ENCODE measurements around the gene RNF213.

Gene RNF213

DNA sequence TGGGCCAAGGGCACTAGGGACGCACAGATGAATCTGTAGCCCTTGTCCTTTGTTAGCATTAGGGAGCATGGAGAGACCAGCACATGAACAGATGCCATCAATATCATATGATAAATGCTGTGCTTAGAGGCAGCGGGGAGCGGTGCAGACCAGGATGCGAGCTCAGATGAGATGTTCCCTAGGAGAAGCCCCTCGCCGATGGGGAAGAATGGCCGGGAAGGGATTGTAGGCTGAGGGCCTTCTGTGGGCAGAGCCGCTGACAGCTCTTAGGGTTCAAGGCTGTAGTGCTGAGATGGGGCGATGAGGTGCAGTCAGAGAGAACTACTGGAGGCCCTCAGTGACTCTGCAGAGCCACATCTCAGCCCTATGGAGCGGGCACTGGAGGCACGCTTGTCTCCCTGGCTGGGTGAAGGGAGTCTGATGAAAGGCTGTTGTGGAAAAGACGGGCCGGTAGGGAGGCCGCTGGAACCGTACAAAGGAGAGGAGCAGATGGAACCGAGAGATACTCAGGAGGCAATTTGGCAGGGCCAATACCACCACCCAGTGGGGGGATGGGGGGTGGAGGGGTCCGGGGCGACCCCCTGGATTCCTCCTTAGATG lies 88.0 kb downstream of the RNF213 start:
- H3K36me3 ChIP-seq (ENCODE audit: insufficient read depth, insufficient read length, low read length) = peaks cover 90% of the 10 kb centered on the region
- H3K27me3 ChIP-seq (ENCODE audit: insufficient read depth, insufficient read length) = no peaks in the 10 kb centered on the region
- no peaks in the 10 kb centered on the region for H3K9me3 ChIP-seq (ENCODE audit: insufficient read depth, low read length)
- TF ChIP-seq SUZ12 (IDR thresholded peaks at IDR 0.05; ENCODE audit: extremely low read depth, insufficient read depth, insufficient read length) (no peak), ZNF274 (IDR thresholded peaks at IDR 0.05; ENCODE audit: low read depth, low read length) (no peak), YY1 (IDR thresholded peaks at IDR 0.05; ENCODE audit: insufficient read depth, insufficient read length) (no peak)
- H3K9ac ChIP-seq (ENCODE audit: insufficient read length, low read depth) = no peak overlapping the region
- no peak for DNase-seq (ENCODE audit: low read depth, low spot score)
- H3K4me3 ChIP-seq (ENCODE audit: insufficient read length, low read depth) = no peak overlapping the region
- peaks cover 8% of the 10 kb centered on the region for H3K4me1 ChIP-seq (ENCODE audit: insufficient read depth, insufficient read length)

DNA sequence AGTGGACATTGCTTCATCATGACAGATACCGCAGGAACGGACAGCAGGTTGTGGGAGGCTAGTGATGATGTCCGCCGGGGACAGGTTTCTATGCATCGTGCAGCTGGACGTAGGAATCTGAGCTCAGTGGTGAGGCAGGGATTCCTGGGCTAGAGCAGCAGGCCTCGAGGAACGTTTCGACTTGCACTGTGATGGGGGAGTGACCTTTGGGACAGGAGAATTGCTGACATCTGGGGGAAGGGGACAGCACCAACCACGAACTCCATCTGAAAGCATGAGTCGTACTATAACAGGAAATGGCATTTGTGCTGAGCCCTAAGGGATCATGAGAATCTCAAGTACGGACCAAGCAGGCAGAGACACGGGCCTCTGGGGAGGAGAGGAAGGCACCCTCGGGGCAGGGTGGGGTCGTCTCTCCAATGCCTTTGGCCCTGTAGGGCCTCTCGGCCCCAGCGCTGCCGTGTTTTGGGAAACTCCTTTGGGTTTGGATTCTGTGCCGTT lies 88.5 kb downstream of the RNF213 start:
- no peak for DNase-seq (ENCODE audit: low read depth, low spot score)

DNA sequence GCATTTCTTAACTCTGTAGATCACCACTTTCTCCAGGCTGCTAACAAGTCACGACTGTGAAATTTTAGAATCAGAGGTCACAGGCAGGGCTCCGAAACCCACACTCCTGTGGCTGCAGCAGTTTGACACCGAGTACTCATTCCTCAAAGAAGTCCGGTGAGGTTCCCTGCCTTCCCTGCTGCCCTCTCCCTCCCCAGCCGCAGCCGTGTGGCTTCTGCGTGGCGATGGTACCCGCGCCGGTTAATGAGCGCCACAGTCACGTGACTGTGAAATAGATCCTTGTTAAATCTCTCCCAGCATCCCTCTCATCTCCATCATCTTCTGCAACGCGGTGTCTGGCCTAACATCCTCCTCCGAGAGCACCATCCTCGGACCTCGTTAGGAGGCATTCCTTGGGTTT lies 89.1 kb downstream of the RNF213 start:
- no peaks in the 10 kb centered on the region for H3K27me3 ChIP-seq (ENCODE audit: insufficient read depth, insufficient read length)
- peaks cover 90% of the 10 kb centered on the region for H3K36me3 ChIP-seq (ENCODE audit: insufficient read depth, insufficient read length, low read length)
- DNase-seq (ENCODE audit: low read depth, low spot score) = no peak
- no peak overlapping the region for H3K9ac ChIP-seq (ENCODE audit: insufficient read length, low read depth)
- H3K4me3 ChIP-seq (ENCODE audit: insufficient read length, low read depth) = no peak overlapping the region
- H3K9me3 ChIP-seq (ENCODE audit: insufficient read depth, low read length) = no peaks in the 10 kb centered on the region
- peaks cover 8% of the 10 kb centered on the region for H3K4me1 ChIP-seq (ENCODE audit: insufficient read depth, insufficient read length)
- TF ChIP-seq YY1 (IDR thresholded peaks at IDR 0.05; ENCODE audit: insufficient read depth, insufficient read length) (no peak), SUZ12 (IDR thresholded peaks at IDR 0.05; ENCODE audit: extremely low read depth, insufficient read depth, insufficient read length) (no peak), ZNF274 (IDR thresholded peaks at IDR 0.05; ENCODE audit: low read depth, low read length) (no peak)

More for the DNA sequence above, 88.5 kb downstream of the RNF213 start:
- Histone ChIP-seq H3K4me3 (ENCODE audit: insufficient read length, low read depth) (no peak overlapping the region), H3K4me1 (ENCODE audit: insufficient read depth, insufficient read length) (peaks cover 8% of the 10 kb centered on the region), H3K36me3 (ENCODE audit: insufficient read depth, insufficient read length, low read length) (peaks cover 90% of the 10 kb centered on the region), H3K9me3 (ENCODE audit: insufficient read depth, low read length) (no peaks in the 10 kb centered on the region), H3K27me3 (ENCODE audit: insufficient read depth, insufficient read length) (no peaks in the 10 kb centered on the region), H3K9ac (ENCODE audit: insufficient read length, low read depth) (no peak overlapping the region)
- TF ChIP-seq YY1 (IDR thresholded peaks at IDR 0.05; ENCODE audit: insufficient read depth, insufficient read length) = no peak
- TF ChIP-seq SUZ12 (IDR thresholded peaks at IDR 0.05; ENCODE audit: extremely low read depth, insufficient read depth, insufficient read length) = no peak
- TF ChIP-seq ZNF274 (IDR thresholded peaks at IDR 0.05; ENCODE audit: low read depth, low read length) = no peak

DNA sequence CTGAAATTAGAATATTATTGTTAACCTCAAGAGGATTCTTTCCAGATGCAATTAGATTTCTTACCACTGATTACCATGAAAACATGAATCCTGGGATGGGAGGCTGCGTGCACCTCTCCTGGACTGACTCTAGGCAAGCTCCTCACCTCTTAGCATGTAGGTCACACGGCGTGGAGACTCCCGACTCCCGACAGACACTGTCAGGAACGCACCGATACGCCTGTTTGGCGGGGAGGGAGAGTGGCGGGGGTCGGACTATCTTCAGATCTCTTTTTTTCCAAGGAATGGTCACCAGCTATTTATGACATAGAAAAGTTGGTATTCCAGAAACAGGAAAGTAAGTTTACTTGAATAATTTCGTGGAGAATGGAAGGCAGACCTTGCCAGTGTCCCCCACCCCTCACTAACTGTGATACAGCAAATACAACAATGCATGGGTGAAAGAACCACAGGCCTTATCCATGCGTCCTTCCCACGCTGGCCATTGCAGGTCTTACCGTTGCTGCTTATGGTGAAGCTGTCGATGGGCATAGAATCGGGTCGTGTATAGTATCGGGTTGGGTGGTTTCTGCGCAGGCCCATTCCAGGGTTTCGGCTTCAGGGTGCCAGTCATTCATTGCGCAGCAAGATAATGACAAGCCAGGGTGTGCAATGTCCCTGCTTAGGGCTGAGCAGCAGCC lies 91.7 kb downstream of the RNF213 start:
- no peak for DNase-seq (ENCODE audit: low read depth, low spot score)
- no peak for TF ChIP-seq SUZ12 (IDR thresholded peaks at IDR 0.05; ENCODE audit: extremely low read depth, insufficient read depth, insufficient read length)
- peaks cover 78% of the 10 kb centered on the region for H3K36me3 ChIP-seq (ENCODE audit: insufficient read depth, insufficient read length, low read length)
- peaks cover 8% of the 10 kb centered on the region for H3K4me1 ChIP-seq (ENCODE audit: insufficient read depth, insufficient read length)
- H3K9me3 ChIP-seq (ENCODE audit: insufficient read depth, low read length) = no peaks in the 10 kb centered on the region
- H3K27me3 ChIP-seq (ENCODE audit: insufficient read depth, insufficient read length) = no peaks in the 10 kb centered on the region
- H3K9ac ChIP-seq (ENCODE audit: insufficient read length, low read depth) = no peak overlapping the region
- H3K4me3 ChIP-seq (ENCODE audit: insufficient read length, low read depth) = no peak overlapping the region

DNA sequence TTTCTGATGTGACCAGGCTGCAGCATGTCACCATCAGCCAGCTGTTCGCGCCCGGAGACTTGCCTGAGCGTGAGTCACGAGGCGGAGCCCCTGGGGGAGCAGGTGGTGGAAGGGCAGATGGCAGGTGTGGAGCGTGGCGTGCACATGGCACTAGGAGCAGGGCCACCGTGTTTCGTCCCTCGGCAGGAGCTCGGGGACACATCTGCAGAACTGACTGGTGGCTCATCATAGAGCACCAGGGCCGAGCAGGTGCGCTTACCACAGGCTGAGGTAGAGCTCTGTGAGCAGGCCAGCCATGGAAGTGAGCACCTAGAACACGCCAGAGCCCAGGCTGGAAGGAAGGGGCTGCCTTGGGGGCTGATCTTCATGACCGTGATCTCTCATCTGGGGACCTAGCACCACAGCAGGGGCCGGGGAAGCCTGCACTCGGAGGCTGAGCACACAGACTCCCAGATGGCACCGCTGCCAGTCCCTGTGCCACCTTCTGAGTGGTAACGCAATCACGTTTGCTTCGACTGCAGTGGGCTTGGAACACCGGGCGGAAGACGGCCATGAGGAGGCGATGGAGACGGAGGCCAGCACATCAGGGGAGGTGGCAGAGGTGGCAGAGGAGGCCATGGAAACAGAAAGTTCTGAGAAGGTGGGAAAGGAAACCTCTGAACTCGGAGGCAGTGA lies 92.5 kb downstream of the RNF213 start:
- Histone ChIP-seq H3K27me3 (ENCODE audit: insufficient read depth, insufficient read length) (no peaks in the 10 kb centered on the region), H3K9ac (ENCODE audit: insufficient read length, low read depth) (no peak overlapping the region), H3K36me3 (ENCODE audit: insufficient read depth, insufficient read length, low read length) (peaks cover 78% of the 10 kb centered on the region), H3K9me3 (ENCODE audit: insufficient read depth, low read length) (no peaks in the 10 kb centered on the region), H3K4me1 (ENCODE audit: insufficient read depth, insufficient read length) (peaks cover 8% of the 10 kb centered on the region), H3K4me3 (ENCODE audit: insufficient read length, low read depth) (no peak overlapping the region)
- DNase-seq (ENCODE audit: low read depth, low spot score) = no peak
- TF ChIP-seq SUZ12 (IDR thresholded peaks at IDR 0.05; ENCODE audit: extremely low read depth, insufficient read depth, insufficient read length) = no peak
- TF ChIP-seq YY1 (IDR thresholded peaks at IDR 0.05; ENCODE audit: insufficient read depth, insufficient read length) = no peak
- TF ChIP-seq ZNF274 (IDR thresholded peaks at IDR 0.05; ENCODE audit: low read depth, low read length) = no peak

DNA sequence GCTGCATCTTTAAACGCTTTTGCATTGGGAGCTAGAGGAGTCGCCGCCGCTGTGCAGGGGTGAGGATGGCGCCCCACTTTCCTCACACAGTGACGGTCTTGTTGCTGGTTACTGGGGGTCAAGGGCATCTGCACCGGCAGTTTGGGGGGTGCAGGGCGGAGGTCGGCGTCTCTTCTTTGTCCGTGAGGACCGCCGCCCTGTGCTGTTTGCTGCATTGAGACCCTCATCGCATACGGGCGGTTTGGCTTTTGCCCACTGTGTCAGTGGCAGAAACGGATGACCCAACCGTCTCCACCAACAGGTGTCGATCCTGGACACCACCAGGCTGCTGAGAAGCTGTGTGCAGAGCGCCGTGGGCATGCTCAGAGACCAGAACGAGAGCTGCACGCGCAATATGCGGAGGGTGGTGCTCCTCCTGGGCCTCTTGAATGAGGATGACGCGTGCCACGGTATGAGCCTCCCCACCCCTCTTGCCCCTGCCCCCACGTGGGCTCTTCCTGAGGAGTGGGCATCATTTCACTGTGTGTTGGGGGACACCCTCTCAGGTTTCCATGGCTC lies 93.1 kb downstream of the RNF213 start:
- TF ChIP-seq SUZ12 (IDR thresholded peaks at IDR 0.05; ENCODE audit: extremely low read depth, insufficient read depth, insufficient read length) (no peak), YY1 (IDR thresholded peaks at IDR 0.05; ENCODE audit: insufficient read depth, insufficient read length) (no peak), ZNF274 (IDR thresholded peaks at IDR 0.05; ENCODE audit: low read depth, low read length) (no peak)
- DNase-seq (ENCODE audit: low read depth, low spot score) = no peak
- peaks cover 76% of the 10 kb centered on the region for H3K36me3 ChIP-seq (ENCODE audit: insufficient read depth, insufficient read length, low read length)

DNA sequence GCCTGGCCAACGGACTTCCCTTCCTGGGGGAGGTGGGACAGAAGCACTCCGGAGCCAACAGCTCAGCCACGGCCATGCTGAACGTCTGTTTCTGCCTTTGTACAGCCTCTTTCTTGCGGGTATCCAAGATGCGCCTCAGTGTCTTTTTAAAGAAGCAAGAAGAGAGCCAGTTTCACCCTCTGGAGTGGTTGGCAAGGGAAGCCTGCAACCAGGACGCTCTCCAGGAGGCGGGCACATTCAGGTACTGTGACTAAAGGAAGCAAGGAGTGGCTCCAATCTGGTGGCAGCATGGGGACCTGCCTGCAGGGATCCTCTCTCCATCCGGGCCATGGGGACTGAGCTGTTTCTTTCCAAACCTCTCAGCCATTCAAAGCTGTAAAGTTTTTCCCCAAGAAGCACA lies 93.7 kb downstream of the RNF213 start:
- Histone ChIP-seq H3K36me3 (ENCODE audit: insufficient read depth, insufficient read length, low read length) (peaks cover 79% of the 10 kb centered on the region), H3K27me3 (ENCODE audit: insufficient read depth, insufficient read length) (no peaks in the 10 kb centered on the region), H3K9me3 (ENCODE audit: insufficient read depth, low read length) (no peaks in the 10 kb centered on the region), H3K4me1 (ENCODE audit: insufficient read depth, insufficient read length) (peaks cover 2% of the 10 kb centered on the region), H3K9ac (ENCODE audit: insufficient read length, low read depth) (no peak overlapping the region), H3K4me3 (ENCODE audit: insufficient read length, low read depth) (no peak overlapping the region)
- TF ChIP-seq YY1 (IDR thresholded peaks at IDR 0.05; ENCODE audit: insufficient read depth, insufficient read length) (no peak), SUZ12 (IDR thresholded peaks at IDR 0.05; ENCODE audit: extremely low read depth, insufficient read depth, insufficient read length) (no peak), ZNF274 (IDR thresholded peaks at IDR 0.05; ENCODE audit: low read depth, low read length) (no peak)
- DNase-seq (ENCODE audit: low read depth, low spot score) = no peak

More for the DNA sequence above, 93.1 kb downstream of the RNF213 start:
- H3K9ac ChIP-seq (ENCODE audit: insufficient read length, low read depth) = no peak overlapping the region
- peaks cover 5% of the 10 kb centered on the region for H3K4me1 ChIP-seq (ENCODE audit: insufficient read depth, insufficient read length)
- no peaks in the 10 kb centered on the region for H3K27me3 ChIP-seq (ENCODE audit: insufficient read depth, insufficient read length)
- H3K4me3 ChIP-seq (ENCODE audit: insufficient read length, low read depth) = no peak overlapping the region
- H3K9me3 ChIP-seq (ENCODE audit: insufficient read depth, low read length) = no peaks in the 10 kb centered on the region
